ENCODE data around the gene PCMT1.

DNA sequence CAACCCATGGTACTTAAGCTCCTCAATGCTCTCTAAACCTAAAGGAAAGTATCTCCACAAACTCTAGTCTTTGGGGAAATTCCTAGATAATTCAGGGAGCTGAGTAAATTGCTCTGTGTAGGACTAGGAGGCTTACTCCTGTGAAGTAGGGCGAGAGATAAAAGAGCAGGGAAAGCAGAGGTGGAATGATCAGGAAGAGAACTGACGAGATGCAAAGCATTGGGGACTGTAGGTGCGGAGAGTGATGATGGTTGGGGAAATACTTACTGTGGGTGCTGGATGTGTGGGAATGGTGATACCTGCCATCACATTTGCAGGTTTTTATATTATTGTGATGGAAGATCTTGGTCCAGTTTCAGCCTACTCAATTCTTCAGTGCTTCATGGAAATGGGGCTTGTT, 30.0 kb upstream of the PCMT1 start:
- TF ChIP-seq CTCF (IDR thresholded peaks at IDR 0.05) (no peak), POLR2A (IDR thresholded peaks at IDR 0.05) (no peak)

Measured in right lobe of liver (tissue), 4 donors.